ENCODE results near the gene ASCL5. TPM values are rescaled to one million over a fixed set of nuclear protein-coding genes. Genes with fewer than 3 reads are reported as not detected.

ASCL5 gene
- total RNA-seq, 1 experiment from 2014 or later, result not detected

- no peak for DNase-seq (ENCODE audit: low read depth)
Measured at GRCh38 chr1:201153474-201154388, 26.7 kb upstream of the ASCL5 start.

GRCh38 chr1:201149400-201149799, 22.4 kb upstream of the ASCL5 start:
- DNase-seq (ENCODE audit: low read depth), result peak; percentile 22

- DNase-seq (ENCODE audit: low read depth), result no peak
Measured at GRCh38 chr1:201147396-201148015, 20.5 kb upstream of the ASCL5 start.

GRCh38 chr1:201146626-201147390, 19.8 kb upstream of the ASCL5 start:
- no peak for DNase-seq (ENCODE audit: low read depth)

GRCh38 chr1:201145816-201146215, 18.8 kb upstream of the ASCL5 start:
- DNase-seq (ENCODE audit: low read depth), result no peak

GRCh38 chr1:201145132-201145531, 18.1 kb upstream of the ASCL5 start:
- no peak for DNase-seq (ENCODE audit: low read depth)

GRCh38 chr1:201144701-201145100, 17.7 kb upstream of the ASCL5 start:
- DNase-seq (ENCODE audit: low read depth), result no peak

- no peak for DNase-seq (ENCODE audit: low read depth)
Measured at GRCh38 chr1:201143726-201144635, 17.0 kb upstream of the ASCL5 start.

- no peak for DNase-seq (ENCODE audit: low read depth)
Measured at GRCh38 chr1:201142849-201143725, 16.1 kb upstream of the ASCL5 start.

- no peak for DNase-seq (ENCODE audit: low read depth)
Measured at GRCh38 chr1:201142011-201142848, 15.2 kb upstream of the ASCL5 start.

GRCh38 chr1:201141418-201141817, 14.4 kb upstream of the ASCL5 start:
- DNase-seq (ENCODE audit: low read depth), result no peak

GRCh38 chr1:201140941-201141260, 13.9 kb upstream of the ASCL5 start:
- no peak for DNase-seq (ENCODE audit: low read depth)

GRCh38 chr1:201140235-201140940, 13.4 kb upstream of the ASCL5 start:
- DNase-seq (ENCODE audit: low read depth), result no peak

- no peak for DNase-seq (ENCODE audit: low read depth)
Measured at GRCh38 chr1:201139756-201140155, 12.8 kb upstream of the ASCL5 start.

GRCh38 chr1:201139306-201139705, 12.3 kb upstream of the ASCL5 start:
- DNase-seq (ENCODE audit: low read depth), result no peak

GRCh38 chr1:201138311-201138840, 11.4 kb upstream of the ASCL5 start:
- no peak for DNase-seq (ENCODE audit: low read depth)

GRCh38 chr1:201137579-201138310, 10.8 kb upstream of the ASCL5 start:
- peak; percentile 85 for DNase-seq (ENCODE audit: low read depth)

GRCh38 chr1:201137024-201137392, 10.0 kb upstream of the ASCL5 start:
- no peak for DNase-seq (ENCODE audit: low read depth)

Data from Daoy (cell line).